ENCODE data around the gene TSSC4.

TSSC4 gene

DNA sequence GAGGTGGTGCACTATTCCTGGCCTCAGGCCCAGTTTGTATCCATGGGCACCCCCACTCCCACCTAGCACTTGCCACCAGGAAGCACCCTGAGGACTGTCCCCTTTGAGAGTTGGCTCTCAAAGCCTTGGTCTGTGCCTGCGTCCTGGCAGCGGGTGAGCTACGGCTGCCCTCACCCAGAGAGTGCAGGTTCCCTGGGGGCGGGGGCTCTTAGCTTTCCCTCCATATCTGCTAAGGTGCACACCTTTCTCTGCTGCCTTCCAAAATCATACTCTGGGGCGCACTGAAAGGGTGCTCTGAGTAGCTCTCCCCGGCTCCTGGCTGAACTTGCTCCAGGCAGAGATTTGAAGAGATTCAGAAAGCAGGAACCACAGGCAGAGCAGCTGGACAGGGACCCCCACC lies 51.4 kb downstream of the TSSC4 start:
- no peak for DNase-seq

DNA sequence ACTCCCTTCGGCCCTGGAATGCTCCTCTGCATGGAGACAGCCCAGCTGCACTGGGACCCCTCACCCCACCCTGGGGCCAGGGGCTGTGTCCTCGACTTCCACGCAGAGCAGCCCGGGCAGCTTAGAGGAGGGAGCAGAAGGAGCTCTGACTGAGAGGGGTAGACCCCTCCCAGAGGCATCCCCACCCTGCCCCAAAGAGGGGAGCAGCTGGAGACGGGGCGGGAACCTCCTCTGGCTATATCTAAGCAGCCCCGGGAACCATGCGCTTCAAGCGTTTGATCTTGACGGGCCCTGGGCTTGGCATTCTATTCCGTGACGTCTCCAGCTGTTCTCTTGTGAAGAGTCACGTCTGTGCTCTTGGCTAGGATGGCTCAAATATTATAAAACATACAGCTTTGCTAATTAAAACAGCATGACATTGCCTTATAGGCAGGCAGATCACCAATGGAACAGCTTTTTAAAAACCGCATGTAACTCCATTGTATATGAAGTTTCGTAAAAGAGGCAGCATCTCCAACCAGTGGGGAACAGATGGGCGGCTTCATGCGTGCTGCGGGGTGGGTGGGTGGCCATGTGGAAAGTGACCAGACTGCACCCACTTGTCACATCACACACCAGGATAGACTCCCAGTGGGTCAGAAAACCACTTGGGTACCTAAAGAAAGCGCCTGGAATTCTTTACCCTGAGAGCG lies 51.9 kb downstream of the TSSC4 start:
- no peak for DNase-seq

DNA sequence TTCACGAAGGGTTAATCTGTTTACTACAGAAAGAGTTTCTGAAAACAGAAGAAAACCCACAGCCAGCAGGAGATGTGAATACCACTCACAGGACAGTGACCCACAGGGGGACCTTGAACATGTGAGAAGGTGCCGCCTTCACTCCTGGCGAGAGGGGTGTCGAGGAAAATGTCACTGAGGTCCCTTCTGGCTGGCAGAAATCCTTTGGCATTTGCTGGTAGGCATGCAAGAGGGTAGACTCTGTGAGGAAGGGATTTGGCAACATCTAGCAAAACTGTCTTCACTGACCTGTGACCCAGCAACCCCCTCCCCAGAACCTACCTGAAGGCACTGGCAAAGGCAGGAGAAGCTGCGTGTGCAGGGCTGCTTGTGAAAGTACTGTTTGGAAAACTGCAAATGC lies 52.9 kb downstream of the TSSC4 start:
- DNase-seq: no peak

All from NCI-H2029 (cell line).